HG02973 (cell line): ENCODE results near the gene PROKR2.

ENCODE experiments used
- ATAC-seq: cut with Tn5 transposase; IDR thresholded peaks from one replicate; pipeline ENCODE4 v1.9.1; 2021; ENCODE audit warnings: moderate library complexity; ENCODE audit not compliant: unreplicated experiment

Gene PROKR2

DNA sequence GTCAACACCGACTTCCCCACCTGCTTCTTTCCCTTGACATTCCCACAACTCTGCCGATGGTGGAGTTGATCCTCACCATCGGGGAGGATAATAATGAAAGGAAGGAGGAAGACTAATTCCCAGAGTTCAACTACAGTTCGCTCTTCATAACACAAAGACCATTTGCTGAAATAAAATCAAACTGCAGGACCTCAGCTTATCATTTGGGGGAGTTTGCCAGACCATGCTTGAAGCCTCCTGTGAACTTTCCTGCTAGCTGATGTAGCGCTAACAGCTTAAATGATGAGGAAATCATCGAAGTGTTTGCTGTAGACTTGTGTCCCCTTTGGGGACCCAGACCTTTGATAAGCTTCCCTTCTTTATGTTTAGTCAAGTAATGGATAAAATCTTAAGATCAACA lies 26.2 kb downstream of the PROKR2 start:
- ATAC-seq, result no peak

DNA sequence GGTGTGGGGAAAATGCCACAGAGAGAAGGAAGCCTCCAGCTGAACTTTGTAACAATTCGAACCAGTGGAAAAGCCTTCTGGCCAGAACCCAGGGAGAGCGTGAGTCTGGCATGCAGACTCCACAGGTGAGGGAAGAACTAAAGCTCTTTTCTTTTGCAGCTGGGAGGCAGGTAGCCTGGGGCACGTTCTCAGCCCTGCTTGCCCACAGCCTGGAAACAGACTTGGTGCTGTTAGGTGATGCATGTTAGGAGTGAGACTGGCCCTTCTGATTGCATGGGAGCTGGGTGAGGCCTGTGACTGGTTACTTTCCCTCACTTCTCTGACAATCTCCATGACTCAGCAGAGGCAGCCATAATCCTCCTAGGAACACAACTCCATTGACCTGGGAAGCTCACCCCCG lies 34.2 kb downstream of the PROKR2 start:
- ATAC-seq, result no peak

- ATAC-seq, result no peak
These were observed 37.1 kb downstream of the PROKR2 start for GRCh38 chr20:5279661-5280060.

DNA sequence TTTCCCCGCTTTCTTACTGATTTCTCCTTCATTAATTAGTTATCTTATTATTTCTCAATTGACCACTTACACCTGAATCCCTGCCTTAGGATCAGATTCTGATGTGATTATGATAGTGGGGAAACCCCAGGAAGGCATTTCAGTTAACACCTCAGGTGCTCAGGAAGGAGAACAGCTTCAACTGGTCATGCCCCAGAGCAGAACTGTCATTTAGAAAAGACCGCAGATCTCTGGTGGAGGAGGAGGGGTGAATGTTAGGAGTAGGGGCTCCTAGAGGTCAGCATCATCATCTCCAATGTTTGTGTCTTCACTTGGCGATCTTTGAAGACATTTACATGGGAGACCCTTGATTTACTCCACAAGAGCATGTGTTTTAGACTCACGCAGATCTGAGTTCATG lies 44.5 kb downstream of the PROKR2 start:
- ATAC-seq, result no peak

DNA sequence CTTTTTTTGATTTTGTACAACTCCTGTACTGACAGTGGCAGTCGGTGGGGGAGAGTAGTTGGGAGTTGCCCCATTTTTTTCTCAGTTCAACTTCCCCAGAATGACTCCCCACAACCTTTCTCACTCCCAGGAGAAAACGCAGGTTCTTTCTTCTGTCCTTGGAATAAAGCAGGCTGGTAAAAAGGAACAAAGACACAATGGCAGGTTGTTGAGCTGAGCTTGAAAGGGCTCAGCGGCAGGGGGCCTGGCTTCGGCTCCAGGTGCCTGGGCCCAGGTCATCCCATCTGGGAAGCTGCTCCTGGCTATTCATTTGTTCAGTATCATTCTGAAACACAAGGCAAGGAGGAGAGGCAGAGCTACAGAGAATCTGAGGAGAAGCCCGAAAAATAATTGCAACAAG lies 46.2 kb downstream of the PROKR2 start:
- ATAC-seq, result no peak

GRCh38 chr20:5268449-5268848 lies 48.3 kb downstream of the PROKR2 start:
- ATAC-seq, result no peak

- no peak for ATAC-seq
These were observed 49.7 kb downstream of the PROKR2 start for GRCh38 chr20:5267092-5267491.
